GM18517 (cell line): Measurements from ENCODE around the gene CPT1B.
"Not testable (repeated sequence)": the region's sequence is repeated elsewhere in the genome, so short reads cannot be mapped to it uniquely, and the experiment has no call there.

Experiments
- ATAC-seq: cut with Tn5 transposase; IDR thresholded peaks from one replicate; pipeline ENCODE4 v1.9.1; 2021; ENCODE audit warnings: mild to moderate bottlenecking, moderate library complexity; ENCODE audit not compliant: unreplicated experiment

Gene CPT1B

DNA sequence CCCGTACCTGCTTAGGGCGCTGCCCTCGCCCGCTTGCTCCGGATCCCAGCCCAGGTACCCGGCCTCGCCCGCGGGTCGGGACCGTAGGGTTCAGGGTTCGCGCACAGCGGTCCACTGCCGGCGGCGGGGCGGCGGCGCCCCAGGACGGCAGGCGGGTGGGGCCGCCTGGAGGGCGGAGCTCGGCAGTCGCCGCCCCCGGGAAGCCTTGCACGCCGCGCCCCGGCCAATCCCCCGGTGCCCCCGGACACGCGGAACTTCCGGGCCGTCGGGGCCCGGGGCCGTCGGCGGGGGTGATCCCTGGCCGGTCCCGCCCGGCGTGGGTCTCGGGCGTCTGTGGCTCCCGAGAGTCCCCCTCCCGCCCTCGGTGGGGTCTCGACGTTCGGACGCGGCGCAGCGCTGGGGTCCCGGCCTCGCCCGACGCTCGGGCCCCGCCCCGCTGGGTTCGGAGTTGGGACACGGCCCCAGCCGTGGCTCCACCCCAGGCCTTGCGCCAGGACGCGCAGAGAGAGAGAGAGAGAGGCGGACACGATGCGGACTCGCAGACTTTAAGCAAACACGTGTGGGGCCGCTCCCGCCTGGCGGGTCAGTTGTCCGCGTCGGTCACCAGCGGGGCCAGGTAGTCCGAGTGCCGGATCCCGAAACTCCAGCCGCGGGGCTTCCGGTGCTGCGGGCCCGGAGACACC, 48.2 kb downstream of the CPT1B start, which contains the start of gene TYMP:
Gene TYMP (minus strand): TSS at position 116 of the 683 bp plus-strand sequence. CDS start 303 bp downstream, outside the sequence.
- peak; percentile 22 for ATAC-seq

DNA sequence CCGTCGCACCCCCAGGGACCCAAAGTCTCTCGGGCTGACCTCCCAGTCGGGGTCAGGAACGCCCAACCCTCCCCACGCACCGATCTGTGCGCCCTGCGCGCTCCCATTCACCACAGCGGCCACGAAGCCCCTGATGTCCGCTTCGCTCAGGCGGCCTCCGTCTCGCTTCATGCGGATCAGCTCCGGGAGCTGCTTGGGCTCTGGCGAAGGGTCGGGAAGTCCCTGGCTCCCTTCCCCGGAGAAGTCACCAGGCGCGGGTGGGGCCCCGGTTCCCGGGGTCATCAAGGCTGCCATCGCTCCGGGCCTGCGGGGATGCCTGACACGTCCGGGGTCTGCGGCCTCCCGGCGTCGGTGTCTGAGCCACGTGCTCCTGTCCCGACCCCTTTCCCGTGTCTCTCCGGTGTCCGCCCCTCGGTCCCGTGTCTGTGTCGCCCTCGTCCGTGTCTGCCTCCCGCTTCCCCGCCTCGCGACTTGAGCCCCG, 48.8 kb downstream of the CPT1B start:
- ATAC-seq, result no peak

DNA sequence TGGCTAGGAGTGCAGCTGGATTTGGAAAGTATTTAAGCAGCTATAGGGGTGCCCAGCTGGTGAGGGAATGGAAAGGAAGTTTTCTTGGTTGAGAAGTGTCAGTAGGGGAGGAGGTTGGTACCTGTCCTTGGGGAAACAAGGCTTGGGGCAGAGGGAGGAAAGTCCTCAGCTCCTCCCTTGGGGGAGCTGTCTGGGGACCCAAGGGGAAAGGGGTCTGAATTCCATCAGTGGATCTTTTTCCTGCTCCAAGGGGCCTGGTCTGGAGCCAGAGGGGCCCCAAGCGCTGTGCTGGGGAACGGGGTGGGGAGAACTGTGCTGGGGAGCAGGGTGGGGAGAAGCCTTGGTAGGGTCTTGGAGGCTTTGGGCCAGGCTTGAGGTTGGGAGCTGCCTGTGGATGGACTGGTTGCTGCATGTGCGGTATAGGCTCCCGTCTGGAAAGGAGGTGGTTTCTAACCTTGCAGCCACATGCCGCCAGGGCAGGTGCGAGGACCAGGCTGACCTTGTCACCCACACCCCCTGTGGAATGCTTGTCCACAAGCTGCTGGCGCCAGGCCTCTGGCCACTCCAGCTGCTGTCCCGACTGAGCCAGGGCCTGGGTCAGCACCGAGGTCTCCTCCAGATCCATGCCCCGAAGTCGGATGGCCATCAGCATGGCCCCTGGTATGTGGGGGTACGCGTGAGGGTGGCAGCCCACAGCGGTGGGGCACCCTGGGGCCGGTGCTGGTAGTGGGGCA, 49.4 kb downstream of the CPT1B start:
- no peak for ATAC-seq

DNA sequence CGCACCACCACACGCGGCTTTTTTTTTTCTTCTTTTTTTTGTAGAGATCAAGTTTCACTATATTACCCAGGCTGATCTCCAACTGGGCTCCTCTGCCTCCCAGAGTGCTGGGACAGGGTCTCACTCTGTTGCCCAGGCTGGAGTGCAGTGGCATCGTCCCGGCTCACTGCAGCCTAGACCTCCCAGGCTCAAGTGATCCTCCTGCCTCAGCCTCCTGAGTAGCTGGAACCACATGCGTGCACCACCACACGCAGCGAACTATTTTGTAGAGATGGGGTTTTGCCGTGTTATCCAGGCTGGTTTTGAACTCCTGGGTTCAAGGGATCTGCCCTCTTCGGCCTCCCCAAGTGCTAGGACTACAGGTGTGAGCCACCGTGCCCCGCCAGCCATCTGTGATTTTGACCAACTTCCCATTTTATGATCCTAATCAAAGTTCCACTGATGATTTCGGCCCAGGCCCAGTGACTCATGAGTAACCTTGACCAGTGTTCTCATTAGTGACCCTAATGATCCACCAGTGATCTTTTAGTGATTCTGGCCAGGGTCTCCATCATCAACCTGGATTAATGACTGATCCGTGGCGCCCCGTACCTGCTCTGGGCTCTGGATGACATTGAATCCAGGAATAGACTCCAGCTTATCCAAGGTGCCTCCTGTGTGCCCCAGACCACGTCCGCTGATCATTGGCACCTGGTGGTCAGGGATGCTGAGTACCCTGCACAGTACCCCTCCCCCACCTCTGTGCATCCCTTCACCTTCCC, 50.1 kb downstream of the CPT1B start:
- no peak for ATAC-seq

DNA sequence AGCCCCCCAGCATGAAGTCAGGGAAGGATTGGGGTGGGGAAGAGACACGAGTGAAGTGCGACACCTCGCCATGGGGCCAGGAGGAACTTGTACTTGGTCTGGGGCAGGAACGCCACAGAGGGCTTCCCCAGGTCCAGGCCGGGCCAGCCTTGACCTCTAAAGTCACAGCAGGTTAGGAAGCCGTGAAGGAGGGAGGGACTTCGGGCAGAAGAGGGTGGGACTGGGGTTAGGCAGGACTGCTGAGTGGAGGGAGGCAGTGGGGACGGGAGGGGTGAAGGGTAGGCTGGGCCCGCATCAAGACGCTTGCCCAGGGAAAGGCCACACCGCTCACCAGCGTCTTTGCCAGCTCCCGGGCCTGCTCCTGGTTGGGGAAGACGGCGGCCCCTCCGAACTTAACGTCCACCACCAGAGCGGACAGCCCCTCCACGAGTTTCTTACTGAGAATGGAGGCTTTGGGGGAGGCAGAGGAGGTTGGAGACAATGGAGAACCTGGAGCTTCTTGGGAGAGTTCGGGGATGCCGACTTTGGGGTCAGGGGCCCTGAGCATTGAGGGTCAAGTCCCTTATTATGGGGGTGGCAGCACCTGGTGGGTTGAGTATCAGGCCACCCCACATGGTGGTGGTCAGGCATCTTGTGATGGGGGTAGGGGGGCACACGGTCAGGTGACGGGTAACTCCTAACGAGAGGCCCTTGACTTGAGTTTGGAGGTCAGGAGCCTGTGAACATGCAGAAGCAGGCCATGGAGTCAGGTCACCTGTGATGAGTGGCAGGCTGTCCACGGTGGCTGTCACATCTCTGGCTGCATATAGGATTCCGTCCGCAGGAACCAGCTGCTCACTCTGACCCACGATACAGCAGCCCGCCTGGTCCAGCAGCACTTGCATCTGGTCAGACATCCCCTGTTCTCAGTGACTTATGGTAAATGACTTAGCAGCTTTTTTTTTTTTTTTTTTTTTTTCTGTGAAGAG, 51.1 kb downstream of the CPT1B start:
- no peak for ATAC-seq

DNA sequence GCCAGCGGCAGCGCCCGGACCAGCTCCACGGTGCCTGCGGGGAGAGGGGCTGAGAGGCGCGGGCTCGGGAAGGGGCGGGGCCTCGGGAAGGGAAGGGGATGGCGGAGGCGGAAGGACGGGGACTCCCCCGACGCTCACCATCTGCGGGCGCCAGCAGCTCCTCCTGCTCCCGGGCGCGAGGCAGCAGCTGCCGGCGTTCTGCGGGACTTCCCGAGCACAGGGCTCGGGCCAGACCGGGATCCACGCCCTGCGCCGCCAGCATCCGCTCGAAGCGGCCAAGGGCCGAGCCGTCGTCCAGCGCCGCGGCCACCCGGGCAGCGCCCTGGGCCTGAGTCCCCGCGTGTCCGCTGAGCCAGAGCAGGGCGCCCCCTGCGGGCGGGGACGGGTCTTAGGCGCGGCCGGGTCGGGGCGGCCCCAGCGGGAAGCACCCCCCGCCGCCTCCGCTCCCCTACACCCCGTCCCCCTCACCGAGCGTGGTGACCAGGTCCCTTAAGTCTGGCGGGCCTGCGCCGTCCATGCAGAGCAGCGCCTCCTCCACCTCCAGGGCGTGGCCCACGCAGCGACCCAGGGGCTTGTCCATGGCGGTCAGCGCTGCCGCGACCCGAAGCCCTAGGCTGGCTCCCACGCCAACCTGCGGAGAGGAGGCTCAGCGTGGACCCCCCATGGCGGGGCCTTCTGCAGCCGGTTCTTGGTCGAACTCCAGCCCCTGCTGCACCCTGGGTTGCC, 52.0 kb downstream of the CPT1B start:
- ATAC-seq, result peak; percentile 32

DNA sequence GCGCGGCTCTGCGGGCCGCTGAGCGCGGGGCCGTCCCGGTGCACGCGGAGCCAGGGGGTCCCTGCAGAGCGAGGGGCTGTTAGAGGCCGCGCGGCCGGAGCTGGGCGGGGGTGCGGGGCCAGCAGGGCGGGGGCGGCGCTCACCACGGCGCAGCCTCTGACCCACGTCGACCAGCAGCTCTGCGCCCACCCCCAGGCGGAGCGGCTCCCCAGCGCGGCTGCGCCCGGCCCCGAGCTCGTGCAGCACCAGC, 52.4 kb downstream of the CPT1B start:
- ATAC-seq, result peak; percentile 15

DNA sequence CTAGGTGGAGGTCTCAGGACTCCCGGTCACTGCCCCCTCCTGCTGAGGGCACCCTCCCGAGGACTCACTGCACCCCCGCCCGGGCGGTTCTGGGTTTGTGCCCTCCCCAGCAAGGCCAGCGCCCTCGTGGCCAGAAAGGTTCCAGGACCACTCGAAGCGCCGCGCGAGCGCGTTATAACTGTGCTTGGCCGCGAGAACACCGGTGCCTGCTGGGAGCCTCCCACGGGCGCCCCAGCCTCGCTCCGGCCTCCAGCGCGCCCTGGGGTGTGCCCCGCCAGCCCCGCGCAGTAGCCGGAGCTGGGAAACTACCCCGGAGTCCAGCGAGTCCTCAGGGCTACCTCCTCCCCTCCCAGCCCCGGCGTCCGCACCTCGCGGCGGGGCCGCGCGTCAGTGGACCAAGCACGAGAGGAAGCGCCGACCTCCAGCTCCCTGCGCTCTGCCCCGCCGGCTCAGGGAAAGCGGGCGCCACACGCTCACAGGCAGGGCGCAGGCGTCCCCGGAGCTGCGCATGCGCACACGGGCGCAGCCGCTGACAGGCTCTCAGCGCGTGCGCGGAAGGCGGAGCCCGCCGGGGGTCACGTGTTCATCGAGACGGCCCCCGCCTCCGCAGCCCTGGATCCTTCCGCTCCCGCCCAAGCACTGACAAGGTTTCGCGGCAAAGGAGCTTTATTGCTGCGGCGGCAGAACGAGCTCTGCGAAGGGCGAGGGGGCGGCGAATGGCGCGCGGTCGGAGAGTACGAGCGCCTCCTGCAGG, 52.9 kb downstream of the CPT1B start, which contains the start of gene SCO2:
Gene SCO2 (minus strand): TSS at position 495 of the 754 bp plus-strand sequence. CDS start 1,187 bp downstream, outside the sequence.
- peak; percentile 47 for ATAC-seq

DNA sequence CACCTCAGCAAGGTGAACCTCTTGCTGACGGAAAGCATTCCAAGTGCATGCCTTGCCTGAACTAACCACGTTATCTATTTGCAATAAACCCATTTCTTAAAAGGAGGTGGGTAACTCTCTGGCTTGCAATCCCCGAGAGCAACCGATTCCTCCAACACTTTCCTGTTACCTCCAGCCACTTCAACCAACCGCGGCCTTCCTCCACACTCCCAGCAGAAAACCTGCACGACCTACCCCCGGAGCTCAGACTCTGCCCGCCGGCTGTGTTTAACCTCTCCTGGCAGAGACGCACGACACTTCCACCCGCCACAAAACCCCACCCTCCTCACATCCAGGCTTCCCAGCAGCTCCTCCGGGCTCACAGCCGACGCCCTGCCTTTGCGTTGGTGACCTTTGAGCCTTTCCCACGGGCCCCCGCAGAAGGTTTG, 53.5 kb downstream of the CPT1B start:
- no peak for ATAC-seq

DNA sequence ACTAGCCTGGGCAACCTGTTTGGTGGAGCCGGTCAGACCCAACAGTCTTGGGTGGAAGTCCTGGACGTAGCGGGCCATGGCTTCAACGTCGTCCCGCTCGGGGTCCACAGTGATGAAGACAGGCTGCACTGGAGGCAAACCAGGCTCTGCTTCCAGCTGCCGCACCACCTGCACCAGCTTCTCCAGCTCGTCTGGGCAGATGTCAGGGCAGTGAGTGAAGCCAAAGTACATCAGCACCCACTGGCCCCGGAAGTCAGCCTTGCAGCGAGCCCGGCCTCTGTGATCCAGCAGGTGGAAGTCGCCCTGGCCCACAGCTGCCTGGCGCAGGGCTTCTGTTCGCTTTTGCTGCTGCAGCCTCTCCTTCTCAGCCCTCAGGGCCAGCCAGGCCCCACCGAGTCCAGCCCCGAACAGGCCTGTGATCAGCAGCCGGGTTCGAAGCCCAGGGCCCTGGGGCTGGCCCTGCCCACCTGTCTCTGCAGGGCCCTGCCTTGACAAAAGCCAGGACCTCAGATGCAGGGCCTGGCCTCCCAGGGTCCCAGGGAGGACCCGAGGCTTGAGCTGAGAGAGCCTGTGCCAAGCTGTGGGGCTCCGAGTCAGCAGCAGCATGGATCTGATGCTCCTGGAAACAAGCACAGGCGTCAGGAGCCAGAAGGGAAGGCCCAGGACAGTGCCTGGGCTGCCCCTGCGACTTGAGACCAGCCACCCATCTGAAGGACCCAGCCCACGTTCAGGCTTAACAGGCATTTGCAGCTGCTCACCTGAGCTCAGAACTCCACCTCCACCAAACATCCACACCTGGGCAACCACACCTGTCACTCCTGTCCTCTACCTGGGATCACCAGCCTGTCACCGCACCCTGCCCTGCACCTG, 54.2 kb downstream of the CPT1B start:
- no peak for ATAC-seq

DNA sequence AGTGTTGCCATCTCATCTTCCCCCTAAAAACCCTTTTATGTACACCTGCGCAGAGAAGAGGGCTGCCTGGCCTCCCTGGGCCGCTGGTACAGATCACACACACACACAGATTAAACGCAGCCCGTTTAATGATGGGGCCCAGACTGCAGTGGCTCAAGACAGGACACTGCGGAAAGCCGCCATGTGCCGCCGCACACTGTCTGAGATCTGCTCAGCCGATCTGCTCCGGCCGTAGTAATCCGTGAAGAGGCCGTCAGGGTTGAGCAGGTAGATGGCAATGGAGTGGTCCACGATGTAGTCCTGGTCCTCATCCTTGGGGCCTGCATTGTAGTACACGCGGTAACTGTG, 54.8 kb downstream of the CPT1B start:
- ATAC-seq, result no peak

DNA sequence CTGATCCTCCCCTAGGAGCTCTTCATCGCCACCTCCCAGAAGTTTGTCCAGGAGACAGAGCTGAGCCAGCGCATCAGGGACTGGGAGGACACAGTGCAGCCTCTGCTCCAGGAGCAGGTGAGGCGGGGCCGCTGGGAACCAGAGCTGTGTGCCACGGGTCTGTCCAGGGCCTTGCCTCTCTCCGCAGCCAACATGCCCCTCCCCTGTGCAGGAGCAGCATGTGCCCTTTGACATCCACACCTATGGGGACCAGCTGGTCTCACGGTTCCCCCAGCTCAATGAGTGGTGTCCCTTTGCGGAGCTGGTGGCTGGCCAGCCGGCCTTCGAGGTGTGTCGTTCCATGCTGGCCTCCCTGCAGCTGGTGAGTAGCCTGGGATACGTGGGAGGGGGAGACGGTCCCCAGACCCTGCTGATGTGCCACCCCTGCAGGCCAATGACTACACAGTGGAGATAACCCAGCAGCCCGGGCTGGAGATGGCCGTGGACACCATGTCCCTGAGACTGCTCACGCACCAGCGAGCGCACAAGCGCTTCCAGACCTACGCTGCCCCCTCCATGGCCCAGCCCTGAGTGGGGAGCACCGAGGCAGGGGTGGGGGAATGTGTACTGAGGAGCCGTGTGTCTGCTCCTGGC, 55.3 kb downstream of the CPT1B start:
- ATAC-seq, result no peak

DNA sequence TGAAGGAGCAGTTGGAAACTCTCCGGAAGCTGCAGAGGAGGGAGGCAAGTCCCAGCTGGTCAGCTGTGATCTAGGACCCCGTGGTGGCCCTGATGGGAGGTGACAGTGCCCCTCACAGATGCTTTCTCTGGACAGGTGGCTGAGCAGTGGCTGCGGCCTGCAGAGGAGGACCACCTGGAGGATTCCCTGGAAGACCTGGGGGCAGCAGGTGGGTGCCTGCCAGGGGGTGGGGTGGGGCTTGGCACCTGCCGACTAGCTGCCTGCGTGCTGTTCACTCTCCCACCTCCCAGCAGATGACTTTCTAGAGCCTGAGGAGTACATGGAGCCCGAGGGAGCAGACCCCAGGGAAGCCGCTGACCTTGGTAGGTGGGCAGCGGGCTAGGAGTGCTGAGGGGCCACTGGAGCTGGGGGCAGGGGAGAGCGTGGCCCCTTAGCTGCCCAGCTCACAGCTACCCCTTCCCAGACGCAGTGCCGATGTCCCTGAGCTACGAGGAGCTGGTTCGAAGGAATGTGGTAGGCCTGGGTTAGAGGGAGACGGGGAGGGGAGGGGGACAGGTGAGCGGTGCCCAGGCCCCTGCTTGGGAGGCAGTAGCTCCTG, 55.9 kb downstream of the CPT1B start:
- ATAC-seq, result no peak

DNA sequence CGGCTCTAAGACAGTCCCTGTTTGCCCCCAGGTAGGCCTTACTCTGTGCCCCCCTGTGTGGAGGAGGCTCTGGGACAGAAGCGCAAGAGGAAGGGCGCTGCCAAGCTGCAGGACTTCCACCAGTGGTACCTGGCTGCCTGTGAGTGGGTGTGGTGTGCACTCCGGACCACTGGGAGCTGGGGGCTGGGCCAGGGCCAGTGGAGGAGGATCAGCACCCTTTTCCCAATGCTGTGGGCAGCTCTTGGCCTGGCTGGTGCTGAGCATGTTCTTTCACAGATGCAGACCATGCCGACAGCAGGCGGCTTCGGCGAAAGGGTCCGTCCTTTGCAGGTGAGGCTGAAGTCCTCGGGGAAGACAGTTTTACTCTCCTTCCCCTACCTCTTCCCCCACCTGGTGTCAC, 56.5 kb downstream of the CPT1B start:
- ATAC-seq, result no peak

DNA sequence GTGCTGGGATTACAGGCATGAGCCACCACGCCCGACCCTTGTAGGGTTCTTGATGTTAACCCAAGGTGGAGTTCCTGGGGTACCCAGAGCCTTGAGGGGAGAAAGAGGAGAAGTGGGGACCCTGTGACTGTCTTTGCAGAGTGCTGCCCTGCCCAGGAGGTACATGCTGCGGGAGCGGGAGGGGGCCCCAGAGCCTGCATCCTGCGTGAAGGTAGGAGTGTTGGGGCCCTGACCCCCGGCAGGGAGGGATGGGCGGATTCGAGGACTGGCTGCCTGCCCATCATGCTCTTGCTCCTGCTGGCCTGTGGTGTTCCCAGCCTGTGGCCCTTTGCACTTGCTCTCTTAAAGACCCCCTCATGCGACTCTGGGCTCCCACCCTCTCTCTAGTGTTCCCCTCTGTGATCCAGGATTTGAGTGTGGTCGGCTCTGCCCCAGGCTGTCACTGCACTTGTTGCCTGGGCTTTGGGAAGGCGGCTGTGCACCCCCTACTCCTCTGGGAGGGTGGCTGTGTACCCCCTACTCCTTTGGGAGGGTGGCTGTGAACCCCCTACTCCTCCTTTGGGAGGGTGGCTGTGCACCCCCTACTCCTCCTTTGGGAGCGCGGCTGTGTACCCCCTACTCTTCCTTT, 57.3 kb downstream of the CPT1B start:
- no peak for ATAC-seq

DNA sequence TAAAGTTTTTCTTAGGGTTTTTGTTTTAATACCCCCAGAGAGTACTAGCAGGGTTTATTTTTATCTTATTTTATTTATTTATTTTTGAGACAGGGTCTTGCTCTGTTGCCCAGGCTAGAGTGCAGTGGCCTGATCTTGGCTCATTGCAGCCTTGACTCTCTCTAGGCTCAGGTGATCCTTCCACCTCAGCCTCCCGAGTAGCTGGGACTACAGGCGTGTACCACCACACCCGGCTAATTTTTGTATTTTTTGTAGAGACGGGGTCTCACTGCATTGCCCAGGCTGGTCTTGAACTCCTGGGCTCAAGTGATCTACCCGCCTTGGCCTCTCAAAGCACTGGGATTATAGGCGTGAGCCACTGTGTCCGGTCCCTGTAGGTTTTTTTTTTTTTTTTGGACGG, 58.0 kb downstream of the CPT1B start:
- not testable (repeated sequence) for ATAC-seq

DNA sequence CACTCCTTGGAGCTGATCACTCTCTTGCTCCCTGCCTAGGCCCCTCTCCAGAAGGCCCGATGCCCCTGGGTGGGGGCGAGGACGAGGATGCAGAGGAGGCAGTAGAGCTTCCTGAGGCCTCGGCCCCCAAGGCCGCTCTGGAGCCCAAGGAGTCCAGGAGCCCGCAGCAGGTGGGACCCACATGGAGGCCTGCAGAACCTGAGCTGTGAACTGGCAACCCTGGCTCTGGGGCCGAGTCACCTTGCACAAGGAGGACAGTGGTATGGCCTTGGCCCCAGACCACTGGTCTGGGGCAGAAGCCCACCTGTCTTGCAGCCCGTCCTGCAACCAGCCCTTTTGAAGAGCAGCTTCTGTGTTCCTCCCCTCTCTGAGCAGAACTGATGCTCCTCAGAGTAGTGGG, 59.1 kb downstream of the CPT1B start:
- ATAC-seq, result no peak
